Activated CD8-positive, alpha-beta T cell treated with anti-CD3 and anti-CD28 coated beads for 36 hours (primary cell): ENCODE measurements around the gene PDE2A. TPM values are rescaled to one million over a fixed set of nuclear protein-coding genes. Genes with fewer than 3 reads are reported as not detected.

Experiments
- ATAC-seq: fragments of 200-7000 bp; cut with Tn5 transposase; one replicate; pipeline ENCODE4 v1.10.0; 2021; ENCODE audit warnings: mild to moderate bottlenecking, moderate library complexity
- CTCF ChIA-PET: fragments of 350-600 bp; sonication (Branson Sonifier 250); formaldehyde crosslinking; loops from one replicate; lab custom pipeline; 2021; ENCODE audit warnings: antibody characterized with exemption; lab: Charles Lee
- POLR2A ChIA-PET: fragments of 350-600 bp; sonication (Branson Sonifier 250); formaldehyde crosslinking; loops from one replicate; lab custom pipeline; 2021; ENCODE audit warnings: antibody characterized with exemption; lab: Charles Lee
- DNase-seq: peaks from one replicate; pipeline ENCODE4 v3.0.0-alpha.2; 2020
- H3K27ac Mint-ChIP-seq: one replicate; pipeline ENCODE4 v1.8.0; 2021; ENCODE audit warnings: mild to moderate bottlenecking, mixed read lengths
- H3K27me3 Mint-ChIP-seq: one replicate; pipeline ENCODE4 v1.8.0; 2021; ENCODE audit warnings: mixed read lengths
- H3K36me3 Mint-ChIP-seq: one replicate; pipeline ENCODE4 v1.8.0; 2021; ENCODE audit warnings: low read depth, mixed read lengths
- H3K4me1 Mint-ChIP-seq: one replicate; pipeline ENCODE4 v1.8.0; 2021; ENCODE audit warnings: low read depth, mixed read lengths
- H3K4me3 Mint-ChIP-seq: one replicate; pipeline ENCODE4 v1.8.0; 2021; ENCODE audit warnings: mild to moderate bottlenecking, moderate library complexity, mixed read lengths
- H3K9me3 Mint-ChIP-seq: one replicate; pipeline ENCODE4 v1.8.0; 2021; ENCODE audit warnings: mixed read lengths
- CTCF ChIP-seq: fragments of 200-600 bp; IDR thresholded peaks from one replicate; pipeline ENCODE4 v1.8.0; 2022; ENCODE audit warnings: antibody characterized with exemption, mild to moderate bottlenecking
- intact Hi-C: fragments of 100-400 bp; cut with micrococcal nuclease; formaldehyde crosslinking; loops from one replicate; pipeline ENCODE4 v1.10.0; 2022
- total RNA-seq, 2 experiments: library from RNA; stranded (reverse); gene quantifications; one replicate each; pipeline ENCODE4 v1.2.3, GENCODE V29; 2021

PDE2A gene
- total RNA-seq, 2 experiments from 2014 or later, result 0.14 to 0.72 TPM

- no peak overlapping the region for H3K4me3 Mint-ChIP-seq
- CTCF ChIA-PET, result interaction anchor here (1.0 to 12.1 kb wide), 13 partner anchors 9 to 120 kb away, joined by 3 to 171 read pairs (median 4); no protein-coding TSS in a partner anchor
- intact Hi-C loops, result no loop called here
Measured at GRCh38 chr11:72591023-72591422, 83.2 kb downstream of the PDE2A start.

GRCh38 chr11:72589802-72590761 lies 84.1 kb downstream of the PDE2A start:
- H3K36me3 Mint-ChIP-seq, result no peaks in the 10 kb centered on the region
- peak overlapping the region; percentile 48 for H3K4me3 Mint-ChIP-seq
- peaks cover 38% of the 10 kb centered on the region for H3K4me1 Mint-ChIP-seq
- POLR2A ChIA-PET, result interaction anchor here (0.6 to 1.1 kb wide), 2 partner anchors 13 to 43 kb away, joined by 4 read pairs; no protein-coding TSS in a partner anchor
- DNase-seq (peak; percentile 66), ATAC-seq (peak; percentile 22)
- TF ChIP-seq CTCF, result peak; percentile 69
- H3K27me3 Mint-ChIP-seq, result peaks cover 46% of the 10 kb centered on the region
- H3K27ac Mint-ChIP-seq, result no peak overlapping the region
- intact Hi-C loops, result loop anchor here (5.0 kb wide), 1 partner anchor 92 kb away; no protein-coding TSS in a partner anchor
- no peaks in the 10 kb centered on the region for H3K9me3 Mint-ChIP-seq
- CTCF ChIA-PET, result interaction anchor here (0.7 to 12.1 kb wide), 18 partner anchors 9 to 123 kb away, joined by 3 to 171 read pairs (median 5); no protein-coding TSS in a partner anchor

More at GRCh38 chr11:72591023-72591422, 83.2 kb downstream of the PDE2A start:
- DNase-seq, result no peak
- no peak for TF ChIP-seq CTCF
- no peak for ATAC-seq
- H3K36me3 Mint-ChIP-seq, result no peaks in the 10 kb centered on the region
- H3K9me3 Mint-ChIP-seq, result no peaks in the 10 kb centered on the region
- no peak overlapping the region for H3K27ac Mint-ChIP-seq
- peaks cover 31% of the 10 kb centered on the region for H3K4me1 Mint-ChIP-seq
- POLR2A ChIA-PET, result interaction anchor here (1.0 kb wide), 1 partner anchor 52 kb away, joined by 3 read pairs; no protein-coding TSS in a partner anchor
- H3K27me3 Mint-ChIP-seq, result peaks cover 39% of the 10 kb centered on the region

GRCh38 chr11:72588421-72589410 lies 85.5 kb downstream of the PDE2A start:
- DNase-seq (no peak), ATAC-seq (no peak)
- Mint-ChIP-seq H3K27ac (no peak overlapping the region), H3K4me3 (no peak overlapping the region), H3K4me1 (peaks cover 48% of the 10 kb centered on the region), H3K9me3 (no peaks in the 10 kb centered on the region), H3K27me3 (peaks cover 52% of the 10 kb centered on the region), H3K36me3 (no peaks in the 10 kb centered on the region)
- POLR2A ChIA-PET, result no interaction called here
- CTCF ChIA-PET, result interaction anchor here (0.7 to 12.1 kb wide), 8 partner anchors 18 to 117 kb away, joined by 3 to 171 read pairs (median 21); no protein-coding TSS in a partner anchor
- no peak for TF ChIP-seq CTCF
- intact Hi-C loops, result loop anchor here (5.0 kb wide), 1 partner anchor 94 kb away; no protein-coding TSS in a partner anchor

- Mint-ChIP-seq H3K36me3 (no peaks in the 10 kb centered on the region), H3K4me3 (no peak overlapping the region), H3K9me3 (no peaks in the 10 kb centered on the region), H3K4me1 (peaks cover 43% of the 10 kb centered on the region), H3K27ac (no peak overlapping the region), H3K27me3 (peaks cover 50% of the 10 kb centered on the region)
- ATAC-seq (no peak), DNase-seq (no peak)
- ChIA-PET POLR2A (interaction anchor here (2.1 kb wide), 1 partner anchor 89 kb away, joined by 6 read pairs; no protein-coding TSS in a partner anchor), CTCF (interaction anchor here (1.5 to 12.1 kb wide), 7 partner anchors 10 to 116 kb away, joined by 5 to 171 read pairs (median 22); no protein-coding TSS in a partner anchor)
- intact Hi-C loops, result loop anchor here (5.0 kb wide), 1 partner anchor 95 kb away; no protein-coding TSS in a partner anchor
- no peak for TF ChIP-seq CTCF
Measured at GRCh38 chr11:72587696-72588095, 86.5 kb downstream of the PDE2A start.
